Measurements from ENCODE around the gene NFATC3.

NFATC3 gene

DNA sequence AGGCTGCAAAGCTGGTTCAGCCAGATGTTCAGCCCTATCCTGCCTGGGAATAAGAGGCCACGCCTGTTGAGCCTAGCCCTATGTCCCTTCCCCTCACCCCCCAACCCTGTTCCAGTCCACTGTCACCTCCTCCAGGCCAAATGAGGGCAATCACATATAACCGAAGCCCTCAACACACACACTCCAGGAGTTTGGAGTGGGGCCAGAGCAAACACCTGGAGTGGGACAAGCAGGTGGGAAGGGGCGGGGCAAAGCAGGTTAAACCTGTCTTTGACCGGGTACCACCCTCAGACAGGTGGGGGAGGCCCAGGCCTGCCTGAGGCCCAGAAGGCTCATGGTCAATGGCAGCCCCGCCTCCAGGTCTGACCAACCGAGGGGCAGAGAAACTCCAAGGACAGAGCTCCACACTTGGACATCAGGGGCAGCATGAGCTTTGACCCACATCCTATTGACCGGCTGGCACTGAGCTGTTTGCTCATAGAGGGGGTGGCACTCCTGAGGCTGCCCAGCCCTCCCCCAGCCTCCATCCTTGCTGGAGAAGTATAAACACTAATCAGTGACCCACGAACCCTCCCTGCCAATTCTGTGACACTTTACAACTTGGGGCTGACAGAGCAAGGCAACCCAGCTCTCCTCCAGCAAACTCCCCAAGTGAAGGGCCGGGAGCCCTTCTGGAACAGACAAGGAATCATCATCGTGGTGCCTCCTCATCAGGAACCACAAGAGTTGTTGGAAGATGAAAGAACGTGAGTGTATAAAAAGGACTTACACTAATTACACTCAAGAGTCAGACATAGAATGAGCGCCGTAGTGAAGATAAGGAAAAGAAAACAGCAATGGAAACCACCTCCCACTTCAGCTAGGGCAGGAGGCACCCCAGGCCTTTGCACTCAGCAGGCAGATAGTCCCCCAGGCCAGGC, 149.3 kb downstream of the NFATC3 start:
- peak; percentile 13 for DNase-seq

DNA sequence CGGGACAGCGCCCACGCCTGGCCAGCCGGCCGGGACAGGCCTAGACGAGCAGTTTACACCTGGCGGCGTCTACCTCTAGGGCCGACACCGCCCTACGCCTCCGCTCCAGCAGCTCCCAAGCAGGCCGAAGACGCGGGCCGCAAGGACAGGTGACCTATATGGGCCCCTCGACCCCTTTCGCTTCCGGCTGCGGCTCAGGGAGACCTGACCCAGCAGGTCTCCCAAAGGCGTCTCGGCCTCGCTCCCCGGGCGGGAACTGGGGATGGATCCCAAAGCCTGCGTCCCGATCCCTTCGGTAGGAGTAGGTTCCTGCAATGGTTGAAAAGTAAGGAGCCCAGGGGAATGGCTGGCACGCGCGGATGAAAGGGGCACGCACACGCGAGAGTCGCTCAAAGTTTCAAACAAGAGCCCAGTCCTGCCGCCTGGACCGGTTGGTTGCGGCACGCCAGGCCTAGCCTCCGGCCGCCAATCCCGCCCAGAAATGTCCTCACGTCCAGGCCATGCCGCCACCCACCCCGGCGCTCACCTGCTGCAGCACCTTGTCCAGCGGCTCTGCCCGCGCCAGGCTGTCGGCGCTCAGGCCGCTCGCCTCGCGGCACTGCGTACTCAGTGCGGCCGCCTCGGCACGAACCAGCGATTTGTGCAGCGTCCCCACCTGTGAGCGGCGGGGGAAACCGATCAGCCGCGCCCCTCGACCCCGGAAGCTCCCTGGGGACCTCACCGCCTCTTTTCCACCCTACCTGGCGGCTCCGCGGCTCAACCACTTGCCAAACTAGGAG, 150.1 kb downstream of the NFATC3 start:
- DNase-seq, result no peak

- DNase-seq, result no peak
These were observed 150.6 kb downstream of the NFATC3 start, which contains the start of gene ESRP2 for GRCh38 chr16:68235887-68236136. TSS of gene ESRP2 (minus strand) at chr16:68236127. CDS start at chr16:68236045, 82 bp downstream.

GRCh38 chr16:68236137-68236825, 151.1 kb downstream of the NFATC3 start:
- DNase-seq, result no peak

DNA sequence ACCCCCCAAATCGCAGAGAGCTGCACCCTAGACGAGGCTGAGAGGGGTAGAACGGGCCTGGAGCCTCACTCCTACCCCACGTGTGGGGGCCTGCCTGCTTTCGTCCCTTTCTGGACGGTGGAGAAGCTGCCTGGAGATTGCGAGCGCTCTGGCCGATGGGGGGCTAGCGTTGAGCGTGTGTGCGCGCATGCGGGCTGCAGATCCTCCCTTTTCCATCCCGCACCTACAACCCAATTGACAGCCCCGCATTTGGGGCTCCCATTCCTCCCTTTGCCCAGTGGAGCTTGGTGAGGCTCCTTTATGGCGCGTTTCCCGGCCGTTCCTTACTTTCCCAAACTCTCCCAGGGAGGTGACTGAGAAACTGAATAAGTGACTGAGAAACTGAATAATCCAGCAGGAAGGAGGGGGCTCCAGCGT, 151.7 kb downstream of the NFATC3 start:
- no peak for DNase-seq

DNA sequence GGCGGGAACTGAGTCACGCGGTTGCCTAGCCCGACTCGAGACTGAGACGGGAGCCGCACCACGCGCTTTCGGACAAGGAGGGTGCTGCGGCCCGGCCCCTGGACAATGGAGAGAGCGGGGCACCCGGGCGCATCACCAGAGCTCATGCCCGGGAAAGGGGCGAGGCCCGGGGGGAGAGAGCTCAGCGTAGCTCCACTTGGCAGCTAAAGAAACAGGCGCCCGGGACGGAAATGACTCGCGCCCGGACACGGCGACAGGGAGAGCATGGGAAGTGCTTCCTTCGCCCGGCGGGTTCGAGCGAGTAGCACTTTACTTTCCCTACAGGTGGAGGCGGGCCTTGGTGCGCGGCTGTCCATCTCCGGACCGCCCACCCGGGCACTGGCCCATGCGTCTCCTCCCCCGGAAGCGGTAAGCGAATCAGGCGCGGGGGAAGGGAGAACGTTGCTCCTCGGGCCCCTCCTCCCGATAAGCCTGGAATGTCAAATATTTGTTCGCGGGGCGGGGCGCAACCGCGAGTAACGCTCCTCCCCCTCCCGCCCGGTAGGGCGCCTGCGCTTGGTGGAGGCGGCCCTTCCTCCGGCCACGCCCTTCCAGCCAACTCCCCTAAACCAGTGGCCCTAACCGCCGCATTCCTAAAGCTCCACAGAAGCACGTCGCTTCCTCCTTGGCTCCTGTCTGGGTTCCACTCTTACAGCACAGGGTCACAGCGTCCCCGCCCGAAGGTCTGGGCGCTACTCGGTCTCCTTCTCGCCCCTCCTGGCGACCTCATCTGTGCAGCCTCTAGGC, 152.3 kb downstream of the NFATC3 start:
- DNase-seq, result peak; percentile 94

GRCh38 chr16:68238029-68238345, 152.8 kb downstream of the NFATC3 start:
- no peak for DNase-seq

DNA sequence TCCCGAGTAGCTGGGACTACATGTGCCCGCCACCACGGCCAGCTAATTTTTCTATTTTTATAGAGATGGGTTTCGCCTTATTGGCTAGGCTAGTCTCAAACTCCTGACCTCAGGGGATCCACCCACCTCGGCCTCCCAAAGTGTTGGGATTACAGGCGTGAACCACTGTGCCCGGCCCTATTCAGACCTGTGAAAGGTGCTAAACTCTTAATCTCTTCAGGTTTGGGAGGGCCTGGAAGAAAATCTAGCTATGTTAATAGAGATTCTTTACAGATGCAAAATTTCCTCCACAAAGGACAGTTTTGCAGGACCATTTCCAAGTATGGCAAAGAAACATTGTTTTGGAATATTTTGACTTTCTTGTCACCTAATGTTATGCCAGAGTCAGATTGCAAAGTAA, 156.9 kb downstream of the NFATC3 start:
- no peak for DNase-seq

DNA sequence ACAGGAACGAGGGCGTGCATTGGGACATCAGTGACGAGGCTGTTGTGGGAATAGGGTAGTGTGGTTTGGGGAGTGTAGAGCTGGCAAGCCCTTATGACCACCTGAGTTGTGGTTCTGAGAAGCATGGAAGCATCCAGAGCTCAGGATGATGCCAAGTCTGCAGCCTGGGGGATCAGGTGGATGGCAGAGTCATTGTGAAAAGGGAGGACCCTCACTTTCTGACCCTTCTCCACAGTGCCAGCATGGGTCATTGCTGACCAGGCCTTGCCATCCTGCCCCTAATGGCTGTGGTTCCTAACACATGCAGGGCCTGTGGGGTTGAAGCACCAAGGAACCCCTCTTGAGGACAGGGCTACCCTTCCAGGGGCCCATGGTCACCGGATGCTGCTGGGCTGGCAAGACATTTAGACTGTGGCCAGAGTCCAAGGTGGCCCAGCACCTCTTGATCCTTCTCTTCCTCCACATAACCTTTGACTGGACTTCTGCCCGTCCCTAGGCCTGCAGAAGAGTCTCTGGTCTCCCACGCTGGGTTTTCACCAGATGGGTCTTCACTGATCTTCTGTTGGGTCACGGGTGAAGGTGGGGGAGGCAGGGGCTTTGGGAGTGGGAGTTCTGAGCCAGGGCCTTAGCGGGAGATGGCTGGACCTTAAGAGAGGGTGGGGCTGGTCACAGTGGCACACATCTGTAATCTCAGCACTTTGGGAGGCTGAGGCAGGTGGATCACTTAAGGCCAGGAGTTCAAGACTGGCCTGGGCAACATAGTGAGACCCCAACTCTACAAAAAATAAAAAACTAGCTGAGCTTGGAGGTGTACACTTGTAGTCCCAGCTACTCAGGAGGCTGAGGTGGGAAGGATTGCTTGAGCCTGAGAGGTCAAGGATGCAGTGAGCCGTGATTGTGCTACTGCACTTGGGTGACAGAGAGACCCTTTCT, 158.0 kb downstream of the NFATC3 start:
- no peak for DNase-seq

DNA sequence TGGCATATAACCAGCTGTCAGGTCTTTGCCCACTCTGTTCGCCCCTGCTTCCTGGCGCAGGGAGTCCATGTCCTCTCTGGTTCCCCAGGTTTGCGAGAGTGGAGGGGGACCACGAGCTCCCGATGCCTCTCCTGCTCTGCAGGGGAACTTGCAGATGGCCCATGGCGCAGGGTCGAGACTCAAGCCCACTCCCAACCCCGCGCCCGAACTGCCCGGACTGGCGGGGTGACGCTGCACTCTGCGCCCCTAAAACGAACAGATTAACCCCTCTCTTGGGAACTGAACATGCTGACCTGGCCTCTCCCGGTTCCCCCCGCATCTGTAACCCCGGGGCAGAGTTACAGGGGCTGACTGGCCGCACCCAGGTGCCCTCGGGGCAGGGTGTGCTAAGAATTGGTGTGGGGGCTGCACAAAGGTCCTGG, 159.3 kb downstream of the NFATC3 start:
- DNase-seq, result no peak

GRCh38 chr16:68244903-68245853, 160.0 kb downstream of the NFATC3 start, which contains the start of gene PLA2G15:
TSS of gene PLA2G15 (plus strand) at chr16:68245373. CDS start at chr16:68245427, 54 bp downstream.
- peak; percentile 65 for DNase-seq

- DNase-seq, result no peak
These were observed 161.0 kb downstream of the NFATC3 start for GRCh38 chr16:68246121-68246520.

GRCh38 chr16:68246666-68247065, 161.5 kb downstream of the NFATC3 start:
- DNase-seq, result no peak

- no peak for DNase-seq
These were observed 162.2 kb downstream of the NFATC3 start for GRCh38 chr16:68247400-68247799.

GRCh38 chr16:68247932-68248331, 162.8 kb downstream of the NFATC3 start:
- DNase-seq, result no peak

- DNase-seq, result no peak
These were observed 164.2 kb downstream of the NFATC3 start for GRCh38 chr16:68249371-68249770.

- DNase-seq, result no peak
These were observed 165.8 kb downstream of the NFATC3 start for GRCh38 chr16:68250951-68251350.

- DNase-seq, result no peak
These were observed 166.7 kb downstream of the NFATC3 start for GRCh38 chr16:68251832-68252231.

DNA sequence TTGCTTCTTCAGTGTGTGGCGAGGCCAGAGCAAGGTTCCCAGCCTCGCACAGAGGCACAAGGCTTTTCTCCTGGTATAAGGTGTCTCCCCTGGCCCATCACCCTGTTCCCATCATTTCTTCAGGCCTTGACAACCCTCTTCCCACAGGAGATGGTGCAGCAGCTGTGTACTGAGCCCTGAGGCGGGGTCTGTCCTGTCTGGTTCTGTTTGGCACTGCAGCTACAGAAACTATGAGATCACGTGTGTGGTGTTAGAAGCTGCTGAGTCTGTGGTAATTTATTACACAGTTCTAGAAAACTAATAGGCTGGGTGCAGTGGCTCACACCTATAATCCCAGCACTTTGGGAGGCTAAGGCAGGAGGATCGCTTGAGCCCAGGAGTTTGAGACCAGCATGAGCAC, 167.2 kb downstream of the NFATC3 start:
- DNase-seq, result no peak

- DNase-seq, result no peak
These were observed 168.6 kb downstream of the NFATC3 start for GRCh38 chr16:68253721-68254120.

Data from GF-D8 (cell line).